MV-4-11 (cell line): Measurements from ENCODE around the gene PIK3IP1.
A peak's percentile ranks its signal among the peaks of the same experiment; 100 is the strongest.

Experiments
- DNase-seq: peaks from one replicate; lab custom pipeline; 2025; lab: John Stamatoyannopoulos, UW

Gene PIK3IP1

GRCh38 chr22:31308181-31308580 lies 15.9 kb upstream of the PIK3IP1 start:
- no peak for DNase-seq

- no peak for DNase-seq
Observed at GRCh38 chr22:31305194-31305593, 12.9 kb upstream of the PIK3IP1 start.

- DNase-seq: no peak
Observed at GRCh38 chr22:31302537-31302936, 10.2 kb upstream of the PIK3IP1 start.

GRCh38 chr22:31302006-31302405 lies 9.7 kb upstream of the PIK3IP1 start:
- no peak for DNase-seq

GRCh38 chr22:31300896-31301295 lies 8.6 kb upstream of the PIK3IP1 start:
- DNase-seq: no peak

GRCh38 chr22:31295831-31296657 lies 3.8 kb upstream of the PIK3IP1 start:
- peak; percentile 17 for DNase-seq

- DNase-seq: no peak
Observed at GRCh38 chr22:31295360-31295759, 3.1 kb upstream of the PIK3IP1 start.

GRCh38 chr22:31291481-31292235 lies 630 bp downstream of the PIK3IP1 start:
- DNase-seq: no peak

GRCh38 chr22:31290494-31291471 lies 1.5 kb downstream of the PIK3IP1 start:
- DNase-seq: peak; percentile 78

- DNase-seq: no peak
Observed at GRCh38 chr22:31289344-31289743, 2.9 kb downstream of the PIK3IP1 start.

GRCh38 chr22:31288496-31289240 lies 3.6 kb downstream of the PIK3IP1 start:
- peak; percentile 49 for DNase-seq

GRCh38 chr22:31287818-31288495 lies 4.3 kb downstream of the PIK3IP1 start:
- DNase-seq: peak; percentile 47

GRCh38 chr22:31286360-31287255 lies 5.7 kb downstream of the PIK3IP1 start:
- peak; percentile 43 for DNase-seq

GRCh38 chr22:31284281-31285155 lies 7.8 kb downstream of the PIK3IP1 start:
- DNase-seq: no peak

GRCh38 chr22:31282748-31283468 lies 9.4 kb downstream of the PIK3IP1 start:
- DNase-seq: no peak

GRCh38 chr22:31281733-31282132 lies 10.6 kb downstream of the PIK3IP1 start:
- DNase-seq: no peak

- no peak for DNase-seq
Observed at GRCh38 chr22:31279821-31280505, 12.3 kb downstream of the PIK3IP1 start.

GRCh38 chr22:31279327-31279669 lies 13.0 kb downstream of the PIK3IP1 start:
- DNase-seq: no peak
